Measurements from ENCODE around the gene COG8.

Gene COG8

DNA sequence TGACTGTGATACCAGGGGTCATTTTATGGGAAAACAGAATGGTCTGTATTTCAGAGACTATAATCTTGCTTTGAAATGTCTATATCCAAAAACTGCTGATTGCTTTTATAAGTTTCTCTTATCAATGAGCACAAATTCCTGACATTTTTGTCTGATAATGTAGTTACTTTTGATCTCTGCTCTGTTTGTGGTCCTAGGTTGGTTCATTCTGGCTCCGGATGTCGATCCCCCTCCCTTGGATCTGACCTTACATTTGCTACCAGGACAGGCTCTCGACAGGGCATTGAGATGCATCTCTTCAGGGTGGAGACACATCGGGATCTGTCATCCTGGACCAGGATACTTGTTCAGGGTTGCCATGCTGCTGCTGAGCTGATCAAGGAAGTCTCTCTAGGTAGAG, 55.5 kb downstream of the COG8 start:
- DNase-seq: no peak

GRCh38 chr16:69277413-69277812, 62.0 kb downstream of the COG8 start:
- no peak for DNase-seq

Data from NCI-H510A treated with DMSO at 0.1 percent for 48 hours (cell line).